Astrocyte (in vitro differentiated cells and primary cell): ENCODE results near the gene TIMELESS.

ENCODE experiments used
- CTCF ChIP-seq: IDR thresholded peaks from 2 replicates; pipeline ENCODE4 v1.5.1; 2011; ENCODE audit warnings: low read depth, mild to moderate bottlenecking, inconsistent platforms, low read length, moderate library complexity; ENCODE audit not compliant: insufficient read depth
- EZH2 ChIP-seq: IDR thresholded peaks from 2 replicates; pipeline ENCODE4 v1.6.1; 2012; ENCODE audit warnings: mild to moderate bottlenecking, low read length, inconsistent platforms; ENCODE audit not compliant: insufficient read depth

GRCh38 chr12:56410768-56411167, 38.5 kb downstream of the TIMELESS start:
- TF ChIP-seq CTCF: no peak
- no peak for TF ChIP-seq EZH2
